Suprapubic skin (tissue), 4 donors: ENCODE data around the gene IL17B.

ENCODE experiments used
- POLR2A ChIP-seq, 2 donors: fragments of 450-650 bp; IDR thresholded peaks; one replicate each; pipeline ENCODE4 v1.6.1; 2017; ENCODE audit warnings: antibody characterized with exemption in 2 of 2, mild to moderate bottlenecking in 2 of 2, moderate library complexity in 2 of 2
- POLR2AphosphoS5 ChIP-seq, 3 donors: sonication (generic); formaldehyde crosslinking; IDR thresholded peaks; one replicate each; pipeline ENCODE4 v1.6.1; 2017; ENCODE audit warnings: antibody characterized with exemption in 3 of 3
- TF ChIP-seq, protein P1 (sequence below), 2 donors: fragments of 200-600 bp in 1 of 2; fragments of 450-650 bp in 1 of 2; sonication (generic) in 1 of 2; IDR thresholded peaks; one replicate each; pipeline ENCODE4 v1.5.1; 2016 to 2019; ENCODE audit warnings: antibody characterized with exemption in 2 of 2, mild to moderate bottlenecking in 1 of 2, moderate library complexity in 1 of 2

DNA sequence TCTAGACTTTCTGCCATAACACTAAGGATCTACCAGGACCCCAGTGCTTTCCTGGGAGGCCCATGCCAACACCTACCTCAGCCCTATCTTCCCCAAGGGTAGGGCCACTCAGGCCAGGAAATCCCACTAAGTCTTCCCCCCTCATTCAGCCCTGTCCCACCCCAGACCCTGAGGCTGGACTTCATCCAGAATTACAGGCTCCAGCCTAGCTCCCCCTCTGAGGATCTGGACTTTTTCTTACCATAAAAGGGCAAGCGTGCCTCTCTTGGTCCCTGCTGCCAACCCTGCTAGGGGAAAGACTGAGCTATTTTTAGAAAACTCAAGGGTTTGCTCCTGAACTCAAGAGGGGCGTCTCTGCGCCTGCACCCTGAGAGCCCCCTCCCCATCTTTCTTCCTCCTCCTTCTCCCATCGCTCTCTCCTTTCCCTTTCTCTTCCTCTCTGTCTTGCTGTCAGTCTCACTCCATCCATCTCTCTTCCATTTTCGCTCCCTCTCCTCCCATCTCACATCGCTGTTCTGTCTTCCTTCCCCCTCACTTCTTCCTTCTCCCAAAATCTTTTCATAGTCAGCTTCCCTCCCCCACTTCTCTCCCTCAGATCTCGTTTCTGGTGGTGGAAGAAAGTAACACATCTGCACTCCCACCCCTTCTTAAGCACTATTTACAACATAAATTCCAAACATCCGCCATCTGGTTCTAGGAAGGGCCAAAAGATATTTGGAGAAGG lies 38.1 kb upstream of the IL17B start:
- TF ChIP-seq POLR2A (IDR thresholded peaks at IDR 0.05) (no peak), POLR2AphosphoS5 (IDR thresholded peaks at IDR 0.05) (no peak)
- TF ChIP-seq, protein P1, sequence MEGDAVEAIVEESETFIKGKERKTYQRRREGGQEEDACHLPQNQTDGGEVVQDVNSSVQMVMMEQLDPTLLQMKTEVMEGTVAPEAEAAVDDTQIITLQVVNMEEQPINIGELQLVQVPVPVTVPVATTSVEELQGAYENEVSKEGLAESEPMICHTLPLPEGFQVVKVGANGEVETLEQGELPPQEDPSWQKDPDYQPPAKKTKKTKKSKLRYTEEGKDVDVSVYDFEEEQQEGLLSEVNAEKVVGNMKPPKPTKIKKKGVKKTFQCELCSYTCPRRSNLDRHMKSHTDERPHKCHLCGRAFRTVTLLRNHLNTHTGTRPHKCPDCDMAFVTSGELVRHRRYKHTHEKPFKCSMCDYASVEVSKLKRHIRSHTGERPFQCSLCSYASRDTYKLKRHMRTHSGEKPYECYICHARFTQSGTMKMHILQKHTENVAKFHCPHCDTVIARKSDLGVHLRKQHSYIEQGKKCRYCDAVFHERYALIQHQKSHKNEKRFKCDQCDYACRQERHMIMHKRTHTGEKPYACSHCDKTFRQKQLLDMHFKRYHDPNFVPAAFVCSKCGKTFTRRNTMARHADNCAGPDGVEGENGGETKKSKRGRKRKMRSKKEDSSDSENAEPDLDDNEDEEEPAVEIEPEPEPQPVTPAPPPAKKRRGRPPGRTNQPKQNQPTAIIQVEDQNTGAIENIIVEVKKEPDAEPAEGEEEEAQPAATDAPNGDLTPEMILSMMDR (IDR thresholded peaks at IDR 0.05) = no peak
